Peyer's patch (tissue), 4 donors: ENCODE data around the gene IL17RA.

Source experiments
- POLR2A ChIP-seq, 2 donors: fragments of 450-650 bp; IDR thresholded peaks; one replicate each; pipeline ENCODE4 v1.5.1; 2017; ENCODE audit warnings: antibody characterized with exemption in 2 of 2, mild to moderate bottlenecking in 2 of 2, moderate library complexity in 2 of 2
- TF ChIP-seq, protein P1 (sequence below), 6 experiments: fragments of 450-650 bp in 4 of 6; fragments of 200-600 bp in 2 of 6; sonication (generic) in 1 of 6; IDR thresholded peaks; one replicate each; pipeline ENCODE4 v1.5.1; 2017 to 2019; ENCODE audit warnings: antibody characterized with exemption in 6 of 6, mild to moderate bottlenecking in 3 of 6, moderate library complexity in 1 of 6

DNA sequence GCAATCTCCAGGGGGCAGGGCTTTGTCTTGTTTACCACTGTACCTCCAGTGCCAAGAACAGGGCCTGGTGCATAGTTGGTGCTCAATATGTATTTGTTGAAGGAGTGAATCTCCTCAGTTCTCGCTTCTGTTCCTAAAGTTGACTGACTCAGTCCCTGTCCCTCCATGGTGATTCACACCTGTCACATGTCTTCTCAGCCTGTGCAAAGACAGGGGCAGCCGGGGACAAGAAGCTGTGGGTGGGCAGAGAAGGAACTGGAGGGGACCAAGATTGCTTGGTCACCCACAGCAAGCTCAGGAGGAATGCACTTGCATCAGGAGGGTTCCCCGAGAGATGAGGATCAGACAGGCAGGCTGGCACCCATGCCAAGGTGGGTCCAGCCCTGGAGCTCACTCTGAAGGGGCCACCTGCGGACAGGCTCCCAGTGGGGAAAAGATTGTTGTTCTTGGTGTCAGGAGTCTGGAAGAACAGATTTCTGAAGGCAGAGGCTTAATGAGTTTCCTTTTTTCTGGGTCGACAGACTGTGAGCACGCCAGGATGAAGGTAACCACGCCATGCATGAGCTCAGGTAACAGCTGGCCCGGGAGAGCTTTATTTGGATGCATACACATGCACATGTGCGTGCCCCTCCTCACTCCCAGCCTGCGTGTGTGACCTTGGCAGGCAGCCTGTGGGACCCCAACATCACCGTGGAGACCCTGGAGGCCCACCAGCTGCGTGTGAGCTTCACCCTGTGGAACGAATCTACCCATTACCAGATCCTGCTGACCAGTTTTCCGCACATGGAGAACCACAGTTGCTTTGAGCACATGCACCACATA is 16.9 kb downstream of the IL17RA start:
- no peak for TF ChIP-seq POLR2A (IDR thresholded peaks at IDR 0.05)
- TF ChIP-seq, protein P1, sequence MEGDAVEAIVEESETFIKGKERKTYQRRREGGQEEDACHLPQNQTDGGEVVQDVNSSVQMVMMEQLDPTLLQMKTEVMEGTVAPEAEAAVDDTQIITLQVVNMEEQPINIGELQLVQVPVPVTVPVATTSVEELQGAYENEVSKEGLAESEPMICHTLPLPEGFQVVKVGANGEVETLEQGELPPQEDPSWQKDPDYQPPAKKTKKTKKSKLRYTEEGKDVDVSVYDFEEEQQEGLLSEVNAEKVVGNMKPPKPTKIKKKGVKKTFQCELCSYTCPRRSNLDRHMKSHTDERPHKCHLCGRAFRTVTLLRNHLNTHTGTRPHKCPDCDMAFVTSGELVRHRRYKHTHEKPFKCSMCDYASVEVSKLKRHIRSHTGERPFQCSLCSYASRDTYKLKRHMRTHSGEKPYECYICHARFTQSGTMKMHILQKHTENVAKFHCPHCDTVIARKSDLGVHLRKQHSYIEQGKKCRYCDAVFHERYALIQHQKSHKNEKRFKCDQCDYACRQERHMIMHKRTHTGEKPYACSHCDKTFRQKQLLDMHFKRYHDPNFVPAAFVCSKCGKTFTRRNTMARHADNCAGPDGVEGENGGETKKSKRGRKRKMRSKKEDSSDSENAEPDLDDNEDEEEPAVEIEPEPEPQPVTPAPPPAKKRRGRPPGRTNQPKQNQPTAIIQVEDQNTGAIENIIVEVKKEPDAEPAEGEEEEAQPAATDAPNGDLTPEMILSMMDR (IDR thresholded peaks at IDR 0.05) = no peak
